Smooth muscle cell (in vitro differentiated cells): Measurements from ENCODE around the gene SMPD2. TPM values are rescaled to one million over a fixed set of nuclear protein-coding genes. Genes with fewer than 3 reads are reported as not detected.
A peak's percentile ranks its signal among the peaks of the same experiment; 100 is the strongest.

Experiments used
- DNase-seq: peaks from one replicate; lab custom pipeline; 2025; ENCODE audit not compliant: unreplicated experiment; lab: John Stamatoyannopoulos, UW
- H2AFZ ChIP-seq: fragments of 200-600 bp; sonication (generic); 2 replicates; pipeline ENCODE4 v1.6.0; 2016; ENCODE audit warnings: antibody characterized with exemption, low read depth, mild to moderate bottlenecking
- H3F3A ChIP-seq: fragments of 200-600 bp; sonication (generic); 2 replicates; pipeline ENCODE4 v1.6.0; 2017; ENCODE audit warnings: antibody characterized with exemption, low read depth
- H3K27ac ChIP-seq: fragments of 200-600 bp; sonication (generic); 2 replicates; pipeline ENCODE4 v1.5.1; 2016; ENCODE audit warnings: low read depth, mild to moderate bottlenecking
- H3K27me3 ChIP-seq: fragments of 200-600 bp; sonication (generic); 2 replicates; pipeline ENCODE4 v1.6.1; 2016; ENCODE audit warnings: low read depth, mild to moderate bottlenecking
- H3K36me3 ChIP-seq: fragments of 200-600 bp; sonication (generic); 2 replicates; pipeline ENCODE4 v1.5.1; 2016; ENCODE audit warnings: low read depth
- H3K4me1 ChIP-seq: fragments of 200-600 bp; sonication (generic); 2 replicates; pipeline ENCODE4 v1.5.1; 2016; ENCODE audit warnings: low read depth
- H3K4me2 ChIP-seq: fragments of 200-600 bp; sonication (generic); 2 replicates; pipeline ENCODE4 v1.6.0; 2016; ENCODE audit warnings: mild to moderate bottlenecking
- H3K4me3 ChIP-seq: fragments of 200-600 bp; sonication (generic); 2 replicates; pipeline ENCODE4 v1.5.1; 2016; ENCODE audit warnings: mild to moderate bottlenecking
- H3K79me2 ChIP-seq: fragments of 200-600 bp; sonication (generic); 2 replicates; pipeline ENCODE4 v1.6.0; 2016; ENCODE audit warnings: low read depth, mild to moderate bottlenecking
- H3K9ac ChIP-seq: fragments of 200-600 bp; sonication (generic); 2 replicates; pipeline ENCODE4 v1.6.0; 2016; ENCODE audit warnings: low read depth
- H3K9me3 ChIP-seq: fragments of 200-600 bp; sonication (generic); replicated peaks from 2 replicates; pipeline ENCODE4 v1.5.1; 2016; ENCODE audit warnings: low read depth
- H4K20me1 ChIP-seq: fragments of 200-600 bp; sonication (generic); 2 replicates; pipeline ENCODE4 v1.6.0; 2016; ENCODE audit warnings: low read depth
- CTCF ChIP-seq: fragments of 200-600 bp; sonication (generic); IDR thresholded peaks from 2 replicates; pipeline ENCODE4 v1.5.1; 2017; ENCODE audit warnings: borderline replicate concordance, mild to moderate bottlenecking, antibody characterized with exemption; ENCODE audit not compliant: insufficient read depth, poor library complexity, severe bottlenecking
- WGBS: methylation state at CpG from one replicate; pipeline ENCODE4 v1.1.7; 2016; ENCODE audit warnings: low lambda C conversion rate; 5-methylcytosine and 5-hydroxymethylcytosine counted together
- polyA plus RNA-seq: library from polyadenylated mRNA; unstranded; fragments of >200 nt; fragmentation: Nextera tagmentation; extraction: Ambion mirVana; gene quantifications from 2 replicates; pipeline ENCODE4 v1.2.1, GENCODE V29; 2016
- total RNA-seq: library from RNA; depleted of rRNA; stranded (reverse); fragments of >200 nt; gene quantifications from 2 replicates; pipeline ENCODE4 v1.2.3, GENCODE V29; 2014

The SMPD2 gene
- total and polyA plus RNA-seq, 2 experiments from 2014 or later: 1.4 to 6.4 TPM

DNA sequence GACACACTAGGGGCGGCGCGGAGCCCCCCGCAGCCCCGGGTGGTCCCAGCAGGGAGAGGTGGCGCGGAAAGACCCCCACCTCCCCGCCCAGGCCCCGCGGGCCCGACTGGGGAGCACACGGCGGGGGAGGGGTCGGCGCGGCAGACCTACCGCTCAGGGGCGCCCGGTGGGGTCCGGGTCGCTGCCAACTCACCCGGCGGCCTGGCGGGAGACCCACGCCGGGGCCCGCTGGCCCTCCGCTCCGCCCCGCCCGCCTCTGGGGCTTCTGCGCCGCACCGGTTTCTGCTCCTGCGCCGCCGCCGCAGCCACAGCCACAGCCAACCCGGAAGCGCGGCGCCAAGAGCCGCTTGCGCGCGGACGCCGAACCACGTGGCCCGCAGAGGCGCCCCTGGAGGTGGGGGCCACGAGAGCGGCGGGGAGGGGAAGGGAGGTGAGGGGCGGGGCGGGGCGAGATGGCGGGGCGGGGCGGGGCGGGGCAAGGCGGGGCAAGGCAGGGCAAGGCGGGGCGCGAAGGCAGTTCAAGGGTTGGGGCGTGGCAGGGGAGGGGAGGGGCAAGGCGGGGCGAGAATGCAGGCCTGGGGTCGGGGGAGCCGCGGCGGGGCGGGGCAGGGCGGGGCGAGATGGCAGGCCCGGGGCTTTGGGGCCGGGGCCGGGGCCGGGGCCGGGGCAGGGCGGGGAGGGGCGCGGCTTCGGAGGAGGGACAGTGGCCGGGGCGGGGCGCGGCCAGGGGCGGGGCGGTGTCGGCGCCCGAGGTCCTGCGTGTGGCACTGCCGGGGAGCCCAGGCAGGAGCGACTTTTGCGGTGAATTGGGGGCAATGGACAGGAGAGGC, 42.6 kb downstream of the SMPD2 start, which contains the start of gene ZBTB24:
Gene ZBTB24, minus strand, starts transcription at position 315 of the 830 bp plus-strand sequence. CDS start 1,193 bp downstream, outside the sequence.
- Histone ChIP-seq H3K4me1 (peaks cover 22% of the 10 kb centered on the region), H3K27ac (no peak within 1 kb of the TSS), H3K27me3 (no peaks in the 10 kb centered on the region), H3K9me3 (no peaks in the 10 kb centered on the region), H4K20me1 (peaks cover 14% of the 10 kb centered on the region), H3K4me3 (peak within 1 kb of the TSS; percentile 97), H2AFZ (peak within 1 kb of the TSS; percentile 98), H3K9ac (peak within 1 kb of the TSS; percentile 85), H3F3A (no peaks in the 10 kb centered on the region), H3K79me2 (peaks cover 13% of the 10 kb centered on the region), H3K4me2 (peak within 1 kb of the TSS; percentile 95), H3K36me3 (no peaks in the 10 kb centered on the region)
- 1% methylated on average over 40 of the region's 97 CpGs for WGBS
- peak; percentile 82 for DNase-seq
- TF ChIP-seq CTCF: no peak

DNA sequence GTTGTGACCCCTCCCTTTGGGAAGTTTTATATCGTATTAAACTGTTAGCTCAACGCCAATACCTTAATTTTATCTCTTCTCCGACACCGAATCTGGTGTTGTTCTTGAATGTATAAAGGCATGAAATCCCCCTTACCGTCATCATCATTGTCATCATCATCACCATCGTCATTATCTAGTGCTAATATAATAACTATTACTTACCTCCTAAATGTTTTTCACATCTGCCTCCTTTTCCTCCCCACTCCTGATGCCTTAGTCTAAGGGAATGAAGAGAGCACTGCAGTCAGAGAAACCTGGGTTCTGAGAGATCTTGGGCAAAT, 43.2 kb downstream of the SMPD2 start:
- Histone ChIP-seq H4K20me1 (peaks cover 8% of the 10 kb centered on the region), H3K9me3 (no peaks in the 10 kb centered on the region), H3K36me3 (no peaks in the 10 kb centered on the region), H3K4me1 (peaks cover 17% of the 10 kb centered on the region), H3K4me2 (peak overlapping the region; percentile 88), H3K9ac (no peak overlapping the region), H3K4me3 (peak overlapping the region; percentile 54), H3K79me2 (peaks cover 13% of the 10 kb centered on the region), H3K27ac (no peak overlapping the region), H3F3A (no peaks in the 10 kb centered on the region), H3K27me3 (no peaks in the 10 kb centered on the region), H2AFZ (peak overlapping the region; percentile 96)
- 9% methylated on average over 6 of the region's 6 CpGs for WGBS
- no peak for DNase-seq
- no peak for TF ChIP-seq CTCF

DNA sequence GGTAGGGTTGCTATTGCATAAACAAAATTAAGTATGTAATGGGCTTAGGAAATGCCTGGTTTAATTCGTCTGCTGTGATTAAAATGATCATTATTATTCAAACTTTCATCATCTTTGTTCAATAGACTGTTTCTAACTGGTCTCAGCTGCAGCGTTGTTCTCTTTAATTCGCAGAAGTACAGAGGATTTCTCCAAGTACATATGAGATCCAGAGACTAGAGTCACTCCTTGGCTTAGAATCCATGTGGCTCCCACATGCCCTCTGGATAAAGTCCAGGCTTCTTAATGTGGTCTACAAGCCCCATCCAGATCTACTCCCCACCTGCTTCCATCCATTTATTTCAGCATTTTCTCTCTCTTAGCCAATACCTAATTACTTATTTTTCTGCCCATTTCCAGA, 43.6 kb downstream of the SMPD2 start:
- Histone ChIP-seq H3K4me1 (peaks cover 12% of the 10 kb centered on the region), H3K4me3 (no peak overlapping the region), H3K36me3 (no peaks in the 10 kb centered on the region), H3K27me3 (no peaks in the 10 kb centered on the region), H3K9me3 (no peaks in the 10 kb centered on the region), H3K27ac (no peak overlapping the region), H2AFZ (peak overlapping the region; percentile 96), H3K79me2 (peaks cover 13% of the 10 kb centered on the region), H3K9ac (no peak overlapping the region), H3K4me2 (peak overlapping the region; percentile 88), H3F3A (no peaks in the 10 kb centered on the region), H4K20me1 (peaks cover 4% of the 10 kb centered on the region)
- no peak for DNase-seq
- WGBS: 90% methylated on average over 3 of the region's 3 CpGs
- no peak for TF ChIP-seq CTCF
